IMR-90 (cell line): Measurements from ENCODE around the gene AOPEP.

Experiments used
- BHLHE40 ChIP-seq: fragments of 150-350 bp; IDR thresholded peaks from 2 replicates; pipeline ENCODE4 v1.6.1; 2016; ENCODE audit warnings: mild to moderate bottlenecking, low read depth, low read length
- FOS ChIP-seq: fragments of 150-350 bp; IDR thresholded peaks from 2 replicates; pipeline ENCODE4 v1.6.1; 2016; ENCODE audit warnings: low read depth, low read length
- MAZ ChIP-seq: IDR thresholded peaks from 2 replicates; pipeline ENCODE4 v1.6.1; 2012; ENCODE audit warnings: low read depth, mild to moderate bottlenecking, low read length, improper control_type of control experiment, moderate library complexity, borderline replicate concordance
- POLR2A ChIP-seq: IDR thresholded peaks from 2 replicates; pipeline ENCODE4 v1.6.1; 2012; ENCODE audit warnings: mild to moderate bottlenecking, low read depth, low read length
- RAD21 ChIP-seq: IDR thresholded peaks from 2 replicates; pipeline ENCODE4 v1.6.1; 2012; ENCODE audit warnings: low read length, improper control_type of control experiment
- RCOR1 ChIP-seq: IDR thresholded peaks from 2 replicates; pipeline ENCODE4 v1.6.1; 2012; ENCODE audit warnings: mild to moderate bottlenecking, low read length, improper control_type of control experiment; ENCODE audit not compliant: insufficient replicate concordance
- TF ChIP-seq, protein P1 (sequence below): conservative IDR thresholded peaks from 2 replicates; pipeline ENCODE4 v1.5.1; 2012; ENCODE audit warnings: mild to moderate bottlenecking, low read depth, low read length, improper control_type of control experiment
- TF ChIP-seq, protein P2 (sequence below): fragments of 150-350 bp; IDR thresholded peaks from 2 replicates; pipeline ENCODE4 v1.6.1; 2016; ENCODE audit warnings: low read depth, mild to moderate bottlenecking, low read length, moderate library complexity, borderline replicate concordance

DNA sequence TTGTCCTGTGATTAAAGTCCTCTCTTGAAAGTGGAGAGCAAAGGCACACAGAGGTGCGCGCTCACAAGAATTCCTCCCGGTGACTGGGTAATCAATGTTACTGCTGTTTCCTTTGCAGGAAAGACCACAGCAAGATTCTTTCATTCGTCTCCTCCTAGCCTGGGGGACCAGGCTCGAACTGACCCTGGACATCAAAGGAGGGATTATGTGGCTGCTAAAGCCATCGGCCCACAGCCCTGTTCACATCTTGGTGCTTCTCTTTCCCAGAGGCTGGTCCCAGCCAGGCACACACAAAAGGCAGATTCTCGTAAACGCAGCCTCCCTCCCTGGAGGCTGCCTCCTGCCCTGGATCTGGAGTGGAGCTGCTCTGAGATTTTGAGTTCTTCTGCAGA lies 360.1 kb downstream of the AOPEP start:
- TF ChIP-seq, protein P1, sequence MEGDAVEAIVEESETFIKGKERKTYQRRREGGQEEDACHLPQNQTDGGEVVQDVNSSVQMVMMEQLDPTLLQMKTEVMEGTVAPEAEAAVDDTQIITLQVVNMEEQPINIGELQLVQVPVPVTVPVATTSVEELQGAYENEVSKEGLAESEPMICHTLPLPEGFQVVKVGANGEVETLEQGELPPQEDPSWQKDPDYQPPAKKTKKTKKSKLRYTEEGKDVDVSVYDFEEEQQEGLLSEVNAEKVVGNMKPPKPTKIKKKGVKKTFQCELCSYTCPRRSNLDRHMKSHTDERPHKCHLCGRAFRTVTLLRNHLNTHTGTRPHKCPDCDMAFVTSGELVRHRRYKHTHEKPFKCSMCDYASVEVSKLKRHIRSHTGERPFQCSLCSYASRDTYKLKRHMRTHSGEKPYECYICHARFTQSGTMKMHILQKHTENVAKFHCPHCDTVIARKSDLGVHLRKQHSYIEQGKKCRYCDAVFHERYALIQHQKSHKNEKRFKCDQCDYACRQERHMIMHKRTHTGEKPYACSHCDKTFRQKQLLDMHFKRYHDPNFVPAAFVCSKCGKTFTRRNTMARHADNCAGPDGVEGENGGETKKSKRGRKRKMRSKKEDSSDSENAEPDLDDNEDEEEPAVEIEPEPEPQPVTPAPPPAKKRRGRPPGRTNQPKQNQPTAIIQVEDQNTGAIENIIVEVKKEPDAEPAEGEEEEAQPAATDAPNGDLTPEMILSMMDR = no peak
- TF ChIP-seq RAD21 = no peak
- no peak for TF ChIP-seq FOS
- TF ChIP-seq BHLHE40 = no peak
- TF ChIP-seq POLR2A = no peak
- TF ChIP-seq RCOR1 = no peak
- TF ChIP-seq MAZ = no peak
- TF ChIP-seq, protein P2, sequence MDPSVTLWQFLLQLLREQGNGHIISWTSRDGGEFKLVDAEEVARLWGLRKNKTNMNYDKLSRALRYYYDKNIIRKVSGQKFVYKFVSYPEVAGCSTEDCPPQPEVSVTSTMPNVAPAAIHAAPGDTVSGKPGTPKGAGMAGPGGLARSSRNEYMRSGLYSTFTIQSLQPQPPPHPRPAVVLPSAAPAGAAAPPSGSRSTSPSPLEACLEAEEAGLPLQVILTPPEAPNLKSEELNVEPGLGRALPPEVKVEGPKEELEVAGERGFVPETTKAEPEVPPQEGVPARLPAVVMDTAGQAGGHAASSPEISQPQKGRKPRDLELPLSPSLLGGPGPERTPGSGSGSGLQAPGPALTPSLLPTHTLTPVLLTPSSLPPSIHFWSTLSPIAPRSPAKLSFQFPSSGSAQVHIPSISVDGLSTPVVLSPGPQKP = no peak
